Cardiac fibroblast (primary cell): Measurements from ENCODE around the gene DNAJC1.

Source experiments
- DNase-seq, 2 donors: peaks; one replicate each; pipeline versions ENCODE4 v3.0.0 to v3.0.0-alpha.2; 2010; ENCODE audit warnings: low read depth in 2 of 2
- H3K4me3 ChIP-seq, 2 donors: replicated peaks in 1 of 2; 1 replicate in 1 of 2; 2 replicates in 1 of 2; pipeline ENCODE4 v1.5.1; 2011; ENCODE audit warnings: low read depth in 2 of 2, low read length in 2 of 2, mild to moderate bottlenecking in 2 of 2, moderate library complexity in 1 of 2
- CTCF ChIP-seq: IDR thresholded peaks from one replicate; pipeline ENCODE4 v1.5.1; 2011; ENCODE audit warnings: low read depth, mild to moderate bottlenecking, low read length, inconsistent platforms

Gene DNAJC1

DNA sequence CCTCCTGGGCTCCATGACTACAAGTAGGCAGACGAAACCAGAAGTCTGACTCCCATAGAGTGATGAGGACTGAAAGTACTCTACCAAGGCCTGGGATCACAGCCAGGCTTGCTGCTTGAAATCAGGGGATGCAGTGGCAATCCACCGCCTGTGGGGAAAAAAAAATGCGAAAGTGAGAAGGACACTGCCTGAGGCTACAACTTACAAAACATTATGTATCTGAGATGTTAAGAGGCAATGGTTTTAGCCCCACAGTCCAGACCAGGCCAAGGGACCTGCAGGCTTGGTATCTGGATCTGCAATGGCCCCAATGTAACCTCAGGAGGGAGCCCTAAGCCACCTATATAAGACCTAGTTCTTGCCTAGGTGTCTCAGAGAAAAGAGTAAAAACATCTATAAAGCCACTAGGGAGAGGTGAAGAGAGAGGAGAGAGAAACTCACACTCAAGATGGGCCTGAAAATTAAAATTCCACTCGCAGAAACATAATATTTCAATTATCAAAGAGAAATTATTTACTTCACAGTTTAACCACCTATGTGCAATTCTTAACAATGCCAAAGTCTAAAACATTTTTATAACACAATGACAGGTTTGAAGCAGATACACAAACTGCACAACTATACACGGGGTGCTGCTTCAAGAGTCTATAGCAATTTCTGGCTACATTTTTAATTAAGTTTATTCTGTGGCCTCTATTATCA, 13.9 kb downstream of the DNAJC1 start:
- no peak overlapping the region for H3K4me3 ChIP-seq

DNA sequence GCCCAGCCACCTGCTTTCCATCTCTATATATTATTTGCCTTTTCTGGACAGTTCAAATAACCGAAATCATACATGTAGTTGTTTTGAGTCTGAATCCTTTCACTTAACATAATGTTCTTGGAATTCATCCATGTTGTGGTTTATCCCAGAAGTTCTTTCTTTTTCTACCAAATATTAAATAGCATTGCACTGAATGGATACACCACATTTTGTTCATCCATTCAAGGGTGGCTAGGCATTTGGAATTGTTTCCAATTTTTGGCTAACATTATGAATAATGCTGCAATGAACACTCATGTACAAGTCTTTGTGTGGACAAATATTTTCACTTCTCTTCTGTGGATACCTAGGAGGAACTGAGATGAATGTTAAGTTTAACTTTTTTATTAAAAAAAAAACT, 18.0 kb downstream of the DNAJC1 start:
- peak; percentile 48 to 59 for DNase-seq
- H3K4me3 ChIP-seq = no peak overlapping the region
- TF ChIP-seq CTCF = no peak

More for the DNA sequence above, 13.9 kb downstream of the DNAJC1 start:
- TF ChIP-seq CTCF = peak; percentile 55
- peak; percentile 77 to 87 for DNase-seq

DNA sequence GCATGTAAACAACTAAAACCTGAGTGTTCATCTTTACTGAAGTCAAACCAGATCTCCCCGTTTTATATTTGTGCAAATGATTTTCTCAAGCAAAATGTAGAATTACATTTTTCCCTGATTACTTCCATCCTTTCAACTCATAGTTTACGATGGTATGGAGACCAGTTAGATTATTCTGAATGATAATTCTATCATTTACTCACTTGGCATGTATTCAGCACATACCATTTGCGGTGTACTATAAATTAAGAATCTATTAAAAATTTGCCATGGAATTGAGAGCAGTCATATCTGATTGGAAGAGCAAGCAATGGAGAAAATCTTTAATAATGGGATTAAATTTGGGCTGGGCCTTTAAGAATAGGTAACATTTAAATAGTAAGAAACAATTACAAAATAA, 22.4 kb downstream of the DNAJC1 start:
- DNase-seq = no peak
- H3K4me3 ChIP-seq = no peak overlapping the region
- TF ChIP-seq CTCF = no peak

DNA sequence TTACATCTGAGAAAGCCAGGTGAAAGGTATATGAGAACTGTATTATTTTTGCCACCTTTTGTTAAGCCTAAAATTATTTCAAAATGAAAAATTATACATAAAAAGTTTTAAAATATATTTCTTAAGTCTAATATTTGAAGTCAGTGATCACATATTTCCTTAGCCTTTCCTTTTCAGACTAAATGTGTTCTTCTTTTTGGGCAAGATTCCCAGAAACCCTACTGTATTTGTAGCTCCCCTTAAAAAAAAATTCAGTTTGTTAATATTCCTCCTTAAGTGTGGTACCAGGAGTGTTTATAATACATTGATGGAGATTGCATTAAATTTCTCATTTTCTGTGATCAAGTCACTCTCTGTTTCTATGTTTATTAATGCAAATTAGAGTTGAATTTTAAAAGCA, 22.8 kb downstream of the DNAJC1 start:
- peak in 1 of 2 donors; percentile 42 for DNase-seq
- TF ChIP-seq CTCF = no peak

GRCh38 chr10:21978191-21978862, 25.2 kb downstream of the DNAJC1 start:
- TF ChIP-seq CTCF = no peak
- no peak overlapping the region for H3K4me3 ChIP-seq

More for the DNA sequence above, 22.8 kb downstream of the DNAJC1 start:
- no peak overlapping the region for H3K4me3 ChIP-seq

GRCh38 chr10:21976739-21977138, 26.8 kb downstream of the DNAJC1 start:
- TF ChIP-seq CTCF = no peak
- no peak overlapping the region for H3K4me3 ChIP-seq
- DNase-seq = peak in 1 of 2 donors; percentile 50

More at GRCh38 chr10:21978191-21978862, 25.2 kb downstream of the DNAJC1 start:
- peak; percentile 25 to 49 for DNase-seq
